Subcutaneous adipose tissue (tissue), 4 donors: ENCODE measurements around the gene CDH22. TPM values are rescaled to one million over a fixed set of nuclear protein-coding genes. Genes with fewer than 3 reads are reported as not detected.

Experiments
- CTCF ChIP-seq: fragments of 450-650 bp; IDR thresholded peaks from one replicate; pipeline ENCODE4 v1.5.1; 2016; ENCODE audit warnings: low read depth, mild to moderate bottlenecking, control low read depth, antibody characterized with exemption, moderate library complexity
- total RNA-seq, 4 donors: library from RNA; depleted of rRNA; stranded (reverse); fragments of >200 nt; gene quantifications; one replicate each; pipeline ENCODE4 v1.1.0, GENCODE V29; 2016

CDH22 gene
- not detected for total RNA-seq

- no peak for TF ChIP-seq CTCF
Observed at GRCh38 chr20:46308258-46309157, at the start of gene CDH22. TSS of gene CDH22 (minus strand) at chr20:46308498. CDS start at chr20:46251294, 57,204 bp downstream.

GRCh38 chr20:46357030-46357514 is 48.8 kb upstream of the CDH22 start:
- TF ChIP-seq CTCF = no peak

- no peak for TF ChIP-seq CTCF
Observed at GRCh38 chr20:46356195-46357029, 48.1 kb upstream of the CDH22 start.

GRCh38 chr20:46355778-46356177 is 47.5 kb upstream of the CDH22 start:
- TF ChIP-seq CTCF = no peak

- TF ChIP-seq CTCF = no peak
Observed at GRCh38 chr20:46354920-46355654, 46.8 kb upstream of the CDH22 start.

- no peak for TF ChIP-seq CTCF
Observed at GRCh38 chr20:46354207-46354555, 45.9 kb upstream of the CDH22 start.
